GM18499 (cell line): ENCODE data around the gene RAB36.

Source experiments
- ATAC-seq: cut with Tn5 transposase; IDR thresholded peaks from one replicate; pipeline ENCODE4 v1.9.1; 2021; ENCODE audit warnings: moderate number of reproducible peaks; ENCODE audit not compliant: insufficient read depth, unreplicated experiment

RAB36 gene

DNA sequence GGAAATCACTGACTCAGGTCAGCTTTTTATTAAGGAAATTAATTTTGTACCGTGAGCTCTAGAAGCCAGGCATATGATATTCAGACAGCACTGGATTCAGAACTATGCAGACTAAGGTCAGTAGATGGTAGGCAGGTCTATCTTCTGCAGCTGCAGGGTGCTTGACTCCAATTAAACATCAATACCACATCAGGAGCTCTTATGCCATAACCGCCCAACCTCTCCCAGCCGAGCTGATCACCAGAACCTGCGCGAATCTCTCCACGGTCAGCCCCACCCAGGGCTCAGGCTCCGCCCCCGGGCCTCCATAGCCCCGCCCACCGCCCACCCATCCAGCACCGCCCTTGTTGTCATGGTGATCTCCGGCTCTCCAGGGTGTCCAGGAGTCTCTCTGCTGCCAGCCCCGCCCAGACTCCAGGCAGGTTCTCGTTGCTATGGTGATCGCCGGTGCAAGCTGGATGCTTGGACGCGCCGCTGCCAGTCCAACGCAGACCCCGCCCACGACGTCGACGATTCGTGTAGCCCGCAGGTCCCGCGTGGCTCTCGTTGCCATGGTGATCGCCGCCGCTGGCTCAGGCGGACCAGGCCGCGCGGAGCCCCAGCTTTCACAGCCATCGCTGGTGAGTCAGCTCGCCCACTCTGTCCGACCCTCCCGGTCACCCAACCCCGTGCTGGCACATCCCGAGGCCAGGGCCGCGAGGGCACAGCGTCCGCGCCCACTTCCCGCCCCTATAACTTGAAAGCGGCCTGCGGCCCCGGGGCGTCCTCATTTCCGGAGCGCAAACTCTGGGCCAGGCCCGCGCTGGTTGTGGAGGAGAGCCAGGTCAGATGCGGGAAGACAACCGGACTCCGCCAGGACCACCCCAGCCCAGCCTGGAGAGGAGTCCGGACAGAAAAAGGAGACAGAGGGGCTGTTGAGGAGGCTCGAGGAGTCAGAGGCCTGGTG lies at the start of gene RAB36:
Gene RAB36, plus strand, starts transcription at position 546 of the 946 bp plus-strand sequence. CDS start 1,140 bp downstream, outside the sequence.
- ATAC-seq = no peak

DNA sequence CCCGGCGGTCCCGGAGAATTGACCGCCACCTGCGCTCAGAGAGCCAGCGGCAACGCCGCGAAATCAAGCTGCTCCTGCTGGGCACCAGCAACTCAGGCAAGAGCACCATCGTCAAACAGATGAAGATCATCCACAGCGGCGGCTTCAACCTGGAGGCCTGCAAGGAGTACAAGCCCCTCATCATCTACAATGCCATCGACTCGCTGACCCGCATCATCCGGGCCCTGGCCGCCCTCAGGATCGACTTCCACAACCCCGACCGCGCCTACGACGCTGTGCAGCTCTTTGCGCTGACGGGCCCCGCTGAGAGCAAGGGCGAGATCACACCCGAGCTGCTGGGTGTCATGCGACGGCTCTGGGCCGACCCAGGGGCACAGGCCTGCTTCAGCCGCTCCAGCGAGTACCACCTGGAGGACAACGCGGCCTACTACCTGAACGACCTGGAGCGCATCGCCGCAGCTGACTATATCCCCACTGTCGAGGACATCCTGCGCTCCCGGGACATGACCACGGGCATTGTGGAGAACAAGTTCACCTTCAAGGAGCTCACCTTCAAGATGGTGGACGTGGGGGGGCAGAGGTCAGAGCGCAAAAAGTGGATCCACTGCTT lies 49.4 kb upstream of the RAB36 start:
- no peak for ATAC-seq

- ATAC-seq = no peak
Observed at GRCh38 chr22:23097412-23098229, 47.7 kb upstream of the RAB36 start.

GRCh38 chr22:23098230-23098705 lies 47.0 kb upstream of the RAB36 start:
- ATAC-seq = no peak

GRCh38 chr22:23098718-23099530 lies 46.4 kb upstream of the RAB36 start:
- no peak for ATAC-seq

DNA sequence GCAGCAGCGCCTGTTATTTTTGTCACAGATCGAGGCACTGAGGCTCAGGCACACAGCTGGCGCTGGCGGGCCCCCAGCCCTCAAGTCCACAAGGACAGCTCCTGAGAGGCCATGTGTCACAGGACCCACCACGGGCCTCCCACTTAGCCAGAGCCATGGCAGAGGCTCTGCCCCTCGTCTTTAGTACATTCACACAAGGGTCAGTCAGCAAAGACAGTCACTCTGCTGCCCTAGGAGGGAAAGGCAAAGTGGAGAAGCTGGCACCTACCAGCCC lies 45.8 kb upstream of the RAB36 start:
- ATAC-seq = no peak

GRCh38 chr22:23100124-23100801 lies 45.0 kb upstream of the RAB36 start:
- no peak for ATAC-seq

DNA sequence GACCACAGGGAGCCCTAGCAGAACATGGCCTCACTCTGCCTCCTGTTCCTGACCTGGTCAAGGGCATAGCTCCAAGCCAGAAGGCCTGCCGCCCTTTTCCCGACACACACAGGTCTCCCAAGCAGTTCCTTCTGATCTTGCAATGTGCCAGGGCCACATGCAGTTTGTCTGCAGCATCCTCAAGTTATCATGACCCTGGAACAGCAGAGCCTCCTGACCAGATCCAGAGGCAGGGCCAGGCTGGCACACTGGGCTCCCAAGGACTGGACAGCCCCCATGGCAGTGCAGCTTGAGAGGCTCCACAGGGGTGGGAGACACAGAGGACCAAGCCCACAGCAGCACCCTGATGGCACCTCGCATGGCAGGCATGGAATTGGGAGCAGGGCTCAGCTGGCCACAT lies 43.8 kb upstream of the RAB36 start:
- ATAC-seq = no peak

GRCh38 chr22:23102002-23102655 lies 43.1 kb upstream of the RAB36 start:
- ATAC-seq = no peak

DNA sequence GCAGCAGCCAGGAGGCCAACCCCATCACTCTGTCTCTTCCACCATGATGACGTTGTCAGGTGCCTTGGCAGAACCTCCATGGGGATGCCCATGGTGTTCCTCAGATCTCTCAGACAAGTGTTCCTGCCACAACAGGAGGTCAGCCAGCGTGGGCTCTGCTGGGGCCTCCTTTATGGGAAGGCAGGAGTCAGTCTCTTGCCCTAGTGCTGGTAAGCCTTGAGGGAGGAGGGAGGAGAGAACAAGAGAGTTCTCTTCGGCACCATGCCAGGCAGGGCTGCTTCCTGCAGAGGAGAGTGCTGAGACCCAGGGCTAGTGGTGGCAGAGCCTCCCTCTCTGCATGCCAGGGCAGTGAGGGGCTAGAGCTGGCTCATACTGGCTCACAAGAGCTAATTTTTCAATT lies 42.5 kb upstream of the RAB36 start:
- ATAC-seq = no peak

GRCh38 chr22:23103199-23103954 lies 41.9 kb upstream of the RAB36 start:
- no peak for ATAC-seq

DNA sequence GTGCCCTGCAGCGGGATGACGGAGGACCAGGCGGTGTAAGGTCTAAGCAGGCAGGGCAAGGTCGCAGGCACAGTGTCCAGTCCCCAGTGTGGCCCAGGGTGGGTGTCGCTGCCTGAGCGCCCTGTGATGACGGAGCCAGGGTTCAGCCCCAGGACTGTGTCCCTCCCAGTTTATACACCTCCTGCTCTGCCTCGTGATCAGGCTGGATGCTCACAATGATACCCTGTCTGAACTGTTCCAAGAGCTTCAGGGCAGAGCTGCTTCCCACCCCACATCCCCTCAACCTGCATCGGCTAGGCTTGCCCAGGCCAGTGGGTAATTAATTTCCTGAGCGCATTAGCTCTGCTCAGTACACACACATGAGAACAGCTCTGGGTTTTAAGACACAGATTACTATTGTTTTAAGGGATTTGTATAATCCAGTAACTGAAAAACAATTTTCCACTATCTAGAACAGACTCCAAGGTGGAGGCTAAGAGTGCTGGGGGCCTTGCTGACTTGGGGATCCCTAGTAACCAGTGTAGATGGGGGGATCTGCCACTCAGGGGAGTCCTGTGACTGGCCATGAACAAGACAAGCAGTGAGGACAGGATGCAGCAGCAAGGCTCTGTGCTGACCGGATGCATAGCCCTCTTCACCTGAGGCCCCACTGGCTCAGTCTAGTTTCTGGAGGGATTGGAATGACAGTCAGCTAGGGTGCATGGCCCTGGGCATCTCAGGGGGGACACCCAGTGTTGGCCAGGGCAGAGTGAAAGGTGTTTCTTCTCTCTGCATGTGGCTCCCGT lies 40.9 kb upstream of the RAB36 start:
- no peak for ATAC-seq

GRCh38 chr22:23105304-23105703 lies 40.0 kb upstream of the RAB36 start:
- ATAC-seq = no peak

GRCh38 chr22:23105919-23106318 lies 39.4 kb upstream of the RAB36 start:
- ATAC-seq = no peak

DNA sequence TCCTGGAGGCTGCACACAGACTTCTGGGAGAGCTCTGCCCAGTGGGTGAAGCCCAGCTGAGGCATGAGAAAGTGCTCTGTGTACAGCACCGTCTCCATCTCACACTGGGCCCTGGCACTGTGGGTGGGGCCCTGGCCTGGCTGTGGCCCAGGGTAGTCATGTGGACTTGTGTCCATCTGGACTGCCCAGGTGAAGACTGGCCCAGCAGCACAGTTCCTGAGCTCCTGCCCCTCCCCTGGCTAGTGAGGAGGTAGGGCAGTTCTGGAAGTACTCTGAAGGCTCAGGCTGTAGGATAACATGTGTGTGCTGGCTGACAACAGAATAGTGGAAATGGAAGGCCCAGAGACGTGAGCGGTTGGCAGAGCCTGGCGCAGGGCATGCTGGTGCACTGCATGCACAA lies 38.9 kb upstream of the RAB36 start:
- ATAC-seq = no peak

DNA sequence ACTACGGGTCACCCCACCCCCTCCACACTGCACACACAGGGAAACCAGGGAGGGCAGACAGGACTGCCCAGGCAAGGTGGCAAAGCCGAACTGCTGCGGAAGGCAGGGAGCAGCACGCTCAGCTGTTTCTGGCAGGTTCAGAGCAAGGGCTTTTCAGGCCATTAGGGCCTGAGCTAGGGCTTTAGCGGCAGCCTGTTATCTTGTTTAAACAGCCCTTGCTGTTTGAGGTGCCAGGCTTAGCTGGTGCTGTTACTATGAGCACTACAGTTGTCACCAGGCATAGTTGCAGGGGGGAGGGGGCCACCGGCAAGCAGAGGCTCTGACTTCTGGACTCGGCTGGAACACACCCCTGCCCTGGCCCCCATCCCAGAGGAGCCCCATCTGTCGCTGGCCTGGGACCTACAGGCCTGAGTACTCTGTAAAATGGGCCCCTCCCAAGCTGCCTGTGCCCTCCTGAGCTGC lies 38.3 kb upstream of the RAB36 start:
- no peak for ATAC-seq

DNA sequence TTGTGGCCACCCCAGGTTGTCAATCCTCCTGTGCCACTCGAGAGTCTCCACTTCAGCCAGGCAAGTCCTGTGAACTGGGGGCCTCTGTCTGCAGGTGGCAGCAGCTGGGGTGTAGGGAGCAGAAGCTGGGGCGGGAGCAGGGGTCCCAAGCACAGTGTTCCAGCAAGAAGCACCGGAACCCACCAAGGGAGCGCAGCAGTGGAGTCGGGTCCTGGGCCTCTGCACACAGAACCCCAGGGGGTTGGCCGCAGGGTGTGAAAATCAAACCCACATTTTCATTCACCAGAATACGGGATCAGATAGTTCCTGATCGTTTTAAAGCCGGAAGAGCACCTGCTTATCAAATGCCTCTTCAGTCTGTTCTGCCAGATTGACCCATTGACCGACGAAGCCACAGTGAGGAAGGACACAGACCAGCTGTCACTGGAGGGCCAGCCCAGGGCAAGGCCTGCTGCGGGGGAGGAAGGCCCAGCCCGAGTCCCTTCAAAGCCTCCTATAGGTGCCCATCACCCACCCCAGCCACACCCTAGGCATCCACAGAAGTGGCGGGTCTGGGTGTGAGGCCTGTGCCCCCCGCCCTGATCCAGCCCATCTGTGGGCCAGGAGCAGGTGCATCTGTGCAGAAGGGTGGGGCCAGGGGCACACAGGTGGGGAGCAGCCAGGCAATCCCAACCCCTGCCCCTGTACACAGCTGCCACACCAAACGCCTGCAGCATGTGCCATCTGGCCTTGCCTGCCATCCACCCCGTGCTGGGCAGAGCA lies 37.6 kb upstream of the RAB36 start:
- no peak for ATAC-seq
